ENCODE data around the gene HERPUD1.
"Not testable (repeated sequence)": the region's sequence is repeated elsewhere in the genome, so short reads cannot be mapped to it uniquely, and the experiment has no call there.

The HERPUD1 gene

DNA sequence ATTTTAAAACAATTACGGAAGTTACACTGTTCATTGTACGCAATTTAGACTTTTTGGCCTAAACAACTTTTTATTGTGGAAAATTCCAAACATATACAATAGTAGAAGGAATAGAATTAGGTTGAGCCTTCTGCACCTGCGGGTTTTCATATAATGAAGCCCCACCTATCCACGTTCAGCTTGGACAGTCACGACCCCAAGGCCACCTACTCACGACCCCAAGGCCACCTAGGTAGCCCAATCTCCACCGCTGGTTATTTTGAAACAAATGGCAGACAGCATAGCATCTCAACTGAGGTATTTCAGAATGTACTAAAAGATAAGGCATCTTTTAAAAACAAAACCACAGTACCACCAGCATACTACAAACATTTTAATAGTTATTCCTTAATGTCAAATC is 58.0 kb downstream of the HERPUD1 start:
- DNase-seq, result no peak
- H3K4me3 Mint-ChIP-seq, result peak overlapping the region; percentile 98 to 99

DNA sequence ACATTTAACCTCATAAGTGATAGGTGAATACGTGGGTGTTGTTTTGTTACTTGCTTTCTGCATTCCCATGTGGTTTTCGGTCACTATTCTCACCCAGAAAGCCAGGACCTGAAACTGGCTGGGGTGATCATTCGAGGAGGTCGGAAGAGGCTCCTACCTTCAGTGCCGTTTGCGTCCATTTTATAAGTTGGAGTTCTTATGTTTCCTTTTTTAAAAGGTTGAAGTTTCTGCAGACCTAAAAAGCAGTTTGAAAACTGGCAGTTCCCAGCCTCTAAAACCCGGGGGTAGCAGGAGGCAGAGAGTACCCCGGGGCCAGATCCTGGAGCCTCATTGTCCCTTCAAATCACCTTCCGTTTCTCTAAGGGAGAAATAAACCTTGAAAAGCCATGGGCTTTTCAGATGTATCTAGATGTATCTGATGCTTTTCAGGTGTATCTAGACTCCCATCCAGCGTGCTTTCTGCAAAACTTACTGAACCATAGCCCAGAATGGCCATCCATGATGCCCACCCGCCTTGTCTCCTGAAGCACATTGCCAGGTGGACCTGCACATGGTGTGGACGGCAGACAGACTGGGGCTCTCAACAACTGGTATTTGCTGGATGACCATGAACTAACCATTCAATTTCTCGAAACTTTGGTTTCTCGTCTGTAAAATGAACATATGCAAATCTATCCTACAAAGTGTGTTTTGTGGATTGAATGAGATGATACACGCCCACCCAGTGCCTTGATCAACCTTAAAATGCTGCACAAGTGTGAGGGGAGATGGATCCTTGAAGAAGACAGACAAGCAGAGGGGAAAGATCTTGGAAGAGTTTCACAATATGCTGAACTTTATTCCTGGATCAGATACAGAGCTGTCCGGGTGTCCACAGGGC is 58.7 kb downstream of the HERPUD1 start:
- H3K4me1 Mint-ChIP-seq, result peaks cover 55 to 88% of the 10 kb centered on the region in 2 donors
- no peaks in the 10 kb centered on the region for H3K9me3 Mint-ChIP-seq
- ATAC-seq (replicated peaks), result no peak
- no peaks in the 10 kb centered on the region for H3K27me3 Mint-ChIP-seq
- H3K36me3 Mint-ChIP-seq, result peaks cover 64 to 75% of the 10 kb centered on the region in 2 donors
- no peak for DNase-seq
- H3K27ac Mint-ChIP-seq, result peak overlapping the region; percentile 99
- peak overlapping the region; percentile 98 to 99 for H3K4me3 Mint-ChIP-seq

More for the DNA sequence above, 58.0 kb downstream of the HERPUD1 start:
- Mint-ChIP-seq H3K9me3 (no peaks in the 10 kb centered on the region), H3K27me3 (no peaks in the 10 kb centered on the region), H3K27ac (peak overlapping the region; percentile 99), H3K36me3 (peaks cover 65 to 79% of the 10 kb centered on the region in 2 donors), H3K4me1 (peaks cover 59 to 88% of the 10 kb centered on the region in 2 donors)
- no peak for ATAC-seq (replicated peaks)

DNA sequence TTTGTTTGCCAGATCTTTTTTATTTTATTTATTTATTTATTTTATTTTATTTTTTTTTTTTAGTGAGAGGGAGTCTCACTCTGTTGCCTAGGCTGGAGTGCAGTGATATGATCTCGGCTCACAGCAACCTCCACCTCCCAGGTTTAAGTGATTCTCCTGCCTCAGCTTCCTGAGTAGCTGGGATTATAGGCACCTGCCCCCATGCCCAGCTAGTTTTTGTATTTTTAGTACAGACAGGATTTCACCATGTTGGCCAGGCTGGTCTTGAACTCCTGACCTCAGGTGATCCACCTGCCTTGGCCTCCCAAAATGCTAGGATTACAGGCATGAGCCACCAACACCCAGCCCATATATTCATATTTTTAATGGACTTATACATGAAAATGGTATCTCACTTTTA is 60.5 kb downstream of the HERPUD1 start:
- not testable (repeated sequence) for ATAC-seq (replicated peaks)
- peaks cover 68 to 80% of the 10 kb centered on the region in 2 donors for H3K36me3 Mint-ChIP-seq

DNA sequence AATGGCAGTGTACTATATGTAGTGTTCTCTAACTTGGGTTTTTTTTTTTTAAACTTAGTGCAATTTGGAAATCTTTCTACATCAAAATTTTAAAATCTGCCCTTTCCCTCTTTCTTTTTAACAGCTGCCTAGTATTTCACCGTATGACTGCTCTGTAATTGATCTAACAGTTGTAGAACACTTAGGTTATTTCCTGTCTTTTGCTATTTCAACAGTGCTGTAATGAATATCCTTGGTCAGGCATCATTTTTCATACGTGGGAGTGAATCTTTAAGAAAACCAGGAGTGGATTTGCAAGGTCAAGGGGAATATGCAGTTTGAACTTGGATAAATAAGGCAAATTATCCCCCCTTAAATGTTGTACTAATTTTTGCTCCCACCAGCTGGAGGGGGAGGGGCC is 61.3 kb downstream of the HERPUD1 start:
- Mint-ChIP-seq H3K27me3 (no peaks in the 10 kb centered on the region), H3K4me1 (peaks cover 46 to 80% of the 10 kb centered on the region in 2 donors), H3K4me3 (peak overlapping the region; percentile 46 to 65), H3K36me3 (peaks cover 63 to 78% of the 10 kb centered on the region in 2 donors), H3K9me3 (no peaks in the 10 kb centered on the region), H3K27ac (peak overlapping the region; percentile 54)
- no peak for DNase-seq
- no peak for ATAC-seq (replicated peaks)

More for the DNA sequence above, 60.5 kb downstream of the HERPUD1 start:
- not testable (repeated sequence) for DNase-seq, H3K9me3 Mint-ChIP-seq, H3K4me3 Mint-ChIP-seq, H3K27me3 Mint-ChIP-seq, H3K27ac Mint-ChIP-seq
- peaks cover 51 to 83% of the 10 kb centered on the region in 2 donors for H3K4me1 Mint-ChIP-seq

DNA sequence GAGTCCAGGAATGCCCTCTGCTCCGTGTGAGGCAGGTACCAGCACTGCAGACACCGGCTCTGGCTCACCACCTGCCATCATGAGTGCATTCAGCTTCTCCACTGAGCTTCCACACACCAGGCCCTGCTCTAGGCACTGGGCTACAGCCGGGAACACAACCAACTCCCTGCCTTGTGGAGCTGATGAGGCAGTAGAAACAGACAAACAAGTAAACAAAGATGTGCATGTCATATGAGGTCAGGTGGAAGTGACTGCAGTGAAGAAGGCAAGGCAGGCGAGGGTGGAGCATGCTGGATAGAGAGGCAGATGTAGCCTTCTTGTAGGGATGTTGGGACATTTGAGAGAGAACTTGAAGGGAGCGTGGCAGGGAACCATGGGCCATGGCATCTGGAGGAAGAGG is 62.4 kb downstream of the HERPUD1 start:
- H3K9me3 Mint-ChIP-seq, result no peaks in the 10 kb centered on the region
- DNase-seq (no peak), ATAC-seq (replicated peaks) (no peak)
- peaks cover 46 to 79% of the 10 kb centered on the region in 2 donors for H3K4me1 Mint-ChIP-seq
- peak overlapping the region; percentile 47 to 66 for H3K4me3 Mint-ChIP-seq
- H3K27me3 Mint-ChIP-seq, result no peaks in the 10 kb centered on the region
- peaks cover 62 to 71% of the 10 kb centered on the region in 2 donors for H3K36me3 Mint-ChIP-seq
- H3K27ac Mint-ChIP-seq, result peak overlapping the region; percentile 75
